ENCODE measurements around the gene ACSL1. TPM values are rescaled to one million over a fixed set of nuclear protein-coding genes. Genes with fewer than 3 reads are reported as not detected.
A peak's percentile ranks its signal among the peaks of the same experiment; 100 is the strongest.

The ACSL1 gene
- total RNA-seq, 2 donors from 2014 or later: 92.4 to 95.4 TPM

DNA sequence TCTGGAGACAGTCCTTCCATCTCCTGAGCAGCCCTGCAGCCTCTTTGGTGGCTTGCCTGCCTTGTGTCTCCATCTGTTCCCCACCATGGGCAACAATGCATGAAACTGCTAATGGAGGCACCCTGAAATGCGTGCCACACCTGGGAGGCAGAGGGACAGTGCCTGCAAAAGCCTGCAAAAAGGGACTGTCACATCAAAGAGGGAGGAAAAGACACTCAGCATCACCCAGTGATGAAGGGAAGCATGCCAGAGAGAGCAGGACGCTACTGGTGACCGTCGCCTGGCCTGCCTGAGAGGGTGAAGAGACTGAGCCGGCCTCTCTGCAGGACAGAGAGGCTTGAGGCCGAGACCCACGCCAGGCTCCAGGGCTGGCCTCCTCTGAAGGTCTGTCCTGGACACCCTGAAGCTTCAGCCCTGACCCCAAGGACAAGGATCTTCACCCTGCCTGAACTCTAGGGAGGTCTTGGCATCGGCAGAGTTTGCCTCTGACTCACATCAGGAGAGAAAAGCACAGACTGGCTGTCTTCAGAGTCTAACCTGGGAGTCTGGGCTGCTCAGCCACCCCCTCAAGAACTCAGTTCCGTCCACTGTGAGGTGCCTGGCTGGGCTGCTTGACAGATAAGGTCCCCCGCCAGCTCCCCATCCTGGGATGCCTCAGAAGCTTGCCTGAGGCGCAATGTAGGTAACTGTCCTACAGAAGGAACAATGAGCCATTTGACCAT lies 8.1 kb downstream of the ACSL1 start:
- DNase-seq (ENCODE audit: low spot score): no peak
- intact Hi-C loops (cut with DNase I): no loop called here

GRCh38 chr4:184816962-184817361 lies 8.8 kb downstream of the ACSL1 start:
- no peak for DNase-seq (ENCODE audit: low spot score)
- intact Hi-C loops (cut with DNase I): no loop called here

GRCh38 chr4:184815046-184815877 lies 10.5 kb downstream of the ACSL1 start:
- peak; percentile 85 for DNase-seq (ENCODE audit: low spot score)
- intact Hi-C loops (cut with DNase I): no loop called here

- intact Hi-C loops (cut with DNase I): no loop called here
- no peak for DNase-seq (ENCODE audit: low spot score)
These were observed 11.1 kb downstream of the ACSL1 start for GRCh38 chr4:184814686-184815045.

- intact Hi-C loops (cut with DNase I): no loop called here
- no peak for DNase-seq (ENCODE audit: low spot score)
These were observed 13.1 kb downstream of the ACSL1 start for GRCh38 chr4:184812651-184813181.

DNA sequence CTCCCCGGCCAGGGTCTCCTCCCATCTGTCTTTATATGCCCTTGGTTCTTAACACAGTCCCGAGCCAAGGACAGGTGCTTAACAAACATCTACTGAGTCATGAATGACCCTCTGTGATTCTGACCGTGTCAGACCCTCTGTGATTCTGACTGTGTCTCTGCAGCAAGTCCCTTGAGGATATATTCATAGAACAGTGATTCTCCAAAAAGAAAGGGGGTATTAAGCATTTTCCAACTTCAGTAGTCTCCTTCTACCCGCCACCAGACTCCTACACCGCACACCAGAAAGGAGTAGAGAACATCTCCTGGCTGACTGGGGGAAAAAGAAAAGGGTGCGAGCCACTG lies 13.6 kb downstream of the ACSL1 start:
- intact Hi-C loops (cut with DNase I): no loop called here
- no peak for DNase-seq (ENCODE audit: low spot score)

GRCh38 chr4:184811526-184812198 lies 14.1 kb downstream of the ACSL1 start:
- no peak for DNase-seq (ENCODE audit: low spot score)
- intact Hi-C loops (cut with DNase I): no loop called here

GRCh38 chr4:184810720-184811119 lies 15.0 kb downstream of the ACSL1 start:
- DNase-seq (ENCODE audit: low spot score): no peak
- intact Hi-C loops (cut with DNase I): no loop called here

GRCh38 chr4:184808713-184809050 lies 17.1 kb downstream of the ACSL1 start:
- no peak for DNase-seq (ENCODE audit: low spot score)
- intact Hi-C loops (cut with DNase I): no loop called here

DNA sequence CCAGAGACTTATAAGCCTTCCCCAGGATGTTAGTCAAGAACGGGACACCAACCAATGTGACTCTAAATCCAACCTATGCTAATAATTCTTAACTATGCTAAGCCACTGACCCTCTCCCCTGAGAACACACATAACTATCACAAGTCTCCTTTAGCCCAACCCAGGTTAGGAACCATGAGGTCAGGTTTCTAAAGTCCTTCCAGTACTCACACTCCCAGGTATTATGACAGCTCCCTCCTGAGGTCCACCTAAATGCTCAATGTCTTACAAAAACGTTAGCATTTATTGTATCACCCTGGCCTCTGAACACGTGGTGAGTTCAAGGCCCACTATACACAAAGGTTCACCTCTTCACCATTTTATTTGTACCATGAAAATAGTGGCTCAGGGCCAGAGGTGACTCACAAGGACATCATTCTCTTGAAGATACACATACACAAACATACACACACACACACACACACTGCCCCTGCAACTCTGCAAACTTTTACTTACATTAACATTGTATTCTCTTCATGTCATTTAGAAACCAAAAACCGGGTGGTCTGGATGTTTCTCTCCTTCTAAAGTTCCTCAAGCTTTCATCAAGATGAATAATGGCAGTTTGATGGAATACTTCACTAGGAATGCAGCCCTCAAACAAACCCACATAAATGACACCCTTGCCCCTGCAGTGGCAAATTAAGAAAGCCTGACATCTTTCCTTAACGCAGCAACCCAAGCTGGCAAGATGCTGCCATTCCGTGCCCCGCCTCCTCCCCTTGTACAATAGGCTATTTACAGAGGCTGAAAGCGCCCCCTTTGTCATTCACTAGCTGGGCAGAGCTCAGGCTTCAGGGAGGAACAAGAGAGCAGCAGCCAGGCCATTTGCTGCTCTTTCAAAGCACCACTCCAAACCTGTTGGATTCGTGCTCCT lies 17.7 kb downstream of the ACSL1 start:
- intact Hi-C loops (cut with DNase I): no loop called here
- no peak for DNase-seq (ENCODE audit: low spot score)

- no peak for DNase-seq (ENCODE audit: low spot score)
- intact Hi-C loops (cut with DNase I): no loop called here
These were observed 18.5 kb downstream of the ACSL1 start for GRCh38 chr4:184807256-184807655.

DNA sequence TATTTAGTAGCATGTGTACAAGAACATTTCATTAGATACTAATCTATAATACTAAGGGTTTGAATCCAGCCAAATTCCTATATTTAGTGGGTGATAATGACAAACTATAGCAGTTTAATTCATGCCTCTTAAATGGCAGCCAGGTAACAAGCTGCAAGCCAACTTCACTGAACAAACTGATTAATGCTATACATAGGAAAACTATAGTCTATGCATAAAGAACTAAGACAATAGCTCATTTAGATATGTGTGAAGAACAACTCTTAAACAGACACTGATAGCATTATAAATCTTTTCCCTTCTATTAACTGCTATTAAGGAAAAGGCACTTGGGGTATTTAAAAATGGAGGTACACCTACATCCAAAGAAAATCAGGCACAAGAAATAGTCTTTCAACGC lies 19.1 kb downstream of the ACSL1 start:
- no peak for DNase-seq (ENCODE audit: low spot score)
- intact Hi-C loops (cut with DNase I): no loop called here

- no peak for DNase-seq (ENCODE audit: low spot score)
- intact Hi-C loops (cut with DNase I): no loop called here
These were observed 19.6 kb downstream of the ACSL1 start for GRCh38 chr4:184806229-184806550.

- DNase-seq (ENCODE audit: low spot score): no peak
- intact Hi-C loops (cut with DNase I): no loop called here
These were observed 20.1 kb downstream of the ACSL1 start for GRCh38 chr4:184805462-184806228.

GRCh38 chr4:184804621-184805020 lies 21.1 kb downstream of the ACSL1 start:
- intact Hi-C loops (cut with DNase I): no loop called here
- no peak for DNase-seq (ENCODE audit: low spot score)

- no peak for DNase-seq (ENCODE audit: low spot score)
- intact Hi-C loops (cut with DNase I): no loop called here
These were observed 21.9 kb downstream of the ACSL1 start for GRCh38 chr4:184803874-184804273.

GRCh38 chr4:184803133-184803532 lies 22.6 kb downstream of the ACSL1 start:
- intact Hi-C loops (cut with DNase I): no loop called here

DNA sequence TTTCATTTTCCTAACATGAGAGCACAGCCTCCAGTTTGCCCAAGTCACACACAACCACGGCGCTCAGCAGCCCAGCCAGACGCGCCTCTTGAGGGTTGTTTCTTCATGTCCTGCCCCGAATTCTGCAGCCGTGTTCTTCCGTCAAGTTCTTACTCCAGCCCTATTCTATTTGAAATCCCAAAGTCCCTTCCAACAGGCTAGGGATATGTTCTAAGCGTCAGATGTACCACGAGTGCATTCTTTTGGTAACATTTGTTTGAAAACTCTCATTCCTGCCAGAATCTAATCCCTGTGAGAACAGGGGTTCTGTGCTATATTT lies 23.1 kb downstream of the ACSL1 start:
- intact Hi-C loops (cut with DNase I): no loop called here
- DNase-seq (ENCODE audit: low spot score): no peak

More at GRCh38 chr4:184803133-184803532, 22.6 kb downstream of the ACSL1 start:
- no peak for DNase-seq (ENCODE audit: low spot score)
